HG03175 (cell line): ENCODE measurements around the gene FKBP9.

Source experiments
- ATAC-seq: cut with Tn5 transposase; IDR thresholded peaks from one replicate; pipeline ENCODE4 v1.9.1; 2021; ENCODE audit warnings: mild to moderate bottlenecking, moderate library complexity; ENCODE audit not compliant: unreplicated experiment

FKBP9 gene

GRCh38 chr7:33054261-33054964 is 97.2 kb downstream of the FKBP9 start:
- peak; percentile 45 for ATAC-seq

GRCh38 chr7:33055158-33055557 is 97.9 kb downstream of the FKBP9 start:
- no peak for ATAC-seq
